GM23338 (cell line): ENCODE data around the gene DCAF5. TPM values are rescaled to one million over a fixed set of nuclear protein-coding genes. Genes with fewer than 3 reads are reported as not detected.

ENCODE experiments used
- ATAC-seq: fragments of 200-7000 bp; cut with Tn5 transposase; 3 replicates; pipeline ENCODE4 v1.9.1; 2020
- DNase-seq: peaks from one replicate; pipeline ENCODE4 v3.0.0-alpha.2; 2015; ENCODE audit warnings: low spot score
- H2AFZ ChIP-seq: fragments of 200-600 bp; sonication (generic); 2 replicates; pipeline ENCODE4 v1.8.0; 2016; ENCODE audit warnings: antibody characterized with exemption, mild to moderate bottlenecking, moderate library complexity
- H3F3A ChIP-seq: fragments of 200-600 bp; sonication (generic); replicated peaks from 2 replicates; pipeline ENCODE4 v1.8.0; 2017; ENCODE audit warnings: antibody characterized with exemption, mixed run types, low read depth
- H3K27ac ChIP-seq: fragments of 200-600 bp; sonication (generic); 2 replicates; pipeline ENCODE4 v1.6.1; 2016; ENCODE audit warnings: low read depth
- H3K27me3 ChIP-seq: fragments of 200-600 bp; sonication (generic); 2 replicates; pipeline ENCODE4 v1.8.0; 2016; ENCODE audit warnings: mild to moderate bottlenecking, mixed run types, moderate library complexity; ENCODE audit not compliant: insufficient read depth
- H3K36me3 ChIP-seq: fragments of 200-600 bp; sonication (generic); 2 replicates; pipeline ENCODE4 v1.8.0; 2016; ENCODE audit warnings: mild to moderate bottlenecking; ENCODE audit not compliant: insufficient read depth
- H3K4me1 ChIP-seq: fragments of 200-600 bp; sonication (generic); 2 replicates; pipeline ENCODE4 v1.8.0; 2016; ENCODE audit warnings: mild to moderate bottlenecking, moderate library complexity; ENCODE audit not compliant: insufficient read depth
- H3K4me2 ChIP-seq: fragments of 200-600 bp; sonication (generic); 2 replicates; pipeline ENCODE4 v1.7.1; 2017; ENCODE audit warnings: mixed run types
- H3K4me3 ChIP-seq: fragments of 200-600 bp; sonication (generic); 2 replicates; pipeline ENCODE4 v1.6.1; 2016; ENCODE audit warnings: mixed run types
- H3K79me2 ChIP-seq: fragments of 200-600 bp; sonication (generic); replicated peaks from 2 replicates; pipeline ENCODE4 v1.8.0; 2017; ENCODE audit warnings: mild to moderate bottlenecking; ENCODE audit not compliant: insufficient read depth
- H3K9me2 ChIP-seq: fragments of 200-600 bp; sonication (generic); 2 replicates; pipeline ENCODE4 v1.8.0; 2017; ENCODE audit not compliant: insufficient read depth
- H4K20me1 ChIP-seq: fragments of 200-600 bp; sonication (generic); replicated peaks from 2 replicates; pipeline ENCODE4 v1.8.0; 2017; ENCODE audit warnings: mild to moderate bottlenecking; ENCODE audit not compliant: insufficient read depth
- H3K27ac Mint-ChIP-seq: 2 replicates; pipeline ENCODE4 v1.8.0; 2020; ENCODE audit warnings: inconsistent platforms, mild to moderate bottlenecking, moderate library complexity, mixed read lengths
- H3K27me3 Mint-ChIP-seq: 3 replicates; pipeline ENCODE4 v1.8.0; 2022; ENCODE audit warnings: low read depth, mild to moderate bottlenecking, moderate library complexity, mixed read lengths, inconsistent platforms; ENCODE audit not compliant: insufficient read depth, poor library complexity
- H3K36me3 Mint-ChIP-seq: 3 replicates; pipeline ENCODE4 v1.8.0; 2021; ENCODE audit warnings: low read depth, mild to moderate bottlenecking, inconsistent platforms, moderate library complexity, mixed read lengths
- H3K4me1 Mint-ChIP-seq: 3 replicates; pipeline ENCODE4 v1.8.0; 2020; ENCODE audit warnings: mild to moderate bottlenecking, inconsistent platforms, mixed read lengths
- H3K4me3 Mint-ChIP-seq: 3 replicates; pipeline ENCODE4 v1.8.0; 2021; ENCODE audit warnings: moderate library complexity, mild to moderate bottlenecking, inconsistent platforms, mixed read lengths
- H3K9me3 Mint-ChIP-seq: 3 replicates; pipeline ENCODE4 v1.8.0; 2020; ENCODE audit warnings: moderate library complexity, mild to moderate bottlenecking, inconsistent platforms, mixed read lengths
- CREB1 ChIP-seq: fragments of 250-450 bp; sonication (Bioruptor Pico); IDR thresholded peaks from 2 replicates; pipeline ENCODE4 v1.5.0; 2020; ENCODE audit warnings: low read depth, mild to moderate bottlenecking, moderate library complexity
- EZH2 ChIP-seq: fragments of 200-600 bp; sonication (generic); IDR thresholded peaks from one replicate; pipeline ENCODE4 v1.8.0; 2017; ENCODE audit warnings: antibody characterized with exemption, mild to moderate bottlenecking, low read depth; ENCODE audit not compliant: unreplicated experiment
- EZH2phosphoT487 ChIP-seq: fragments of 200-600 bp; sonication (generic); IDR thresholded peaks from one replicate; pipeline ENCODE4 v1.8.1; 2018; ENCODE audit warnings: antibody characterized with exemption; ENCODE audit not compliant: unreplicated experiment
- JUNB ChIP-seq: IDR thresholded peaks from one replicate; pipeline ENCODE4 v1.6.1; 2016; ENCODE audit warnings: antibody characterized with exemption; ENCODE audit not compliant: unreplicated experiment
- NANOG ChIP-seq: IDR thresholded peaks from 2 replicates; pipeline ENCODE4 v1.6.1; 2016; ENCODE audit warnings: antibody characterized with exemption, borderline replicate concordance
- POLR2AphosphoS5 ChIP-seq: IDR thresholded peaks from 2 replicates; pipeline ENCODE4 v1.6.1; 2016; ENCODE audit warnings: antibody characterized with exemption, low read depth
- STAT1 ChIP-seq: IDR thresholded peaks from one replicate; pipeline ENCODE4 v1.6.1; 2016; ENCODE audit warnings: antibody characterized with exemption; ENCODE audit not compliant: unreplicated experiment
- ZNF114 ChIP-seq: fragments of 250-450 bp; sonication (Bioruptor Pico); IDR thresholded peaks from 2 replicates; pipeline ENCODE4 v1.5.0; 2020; ENCODE audit warnings: mild to moderate bottlenecking, moderate library complexity
- ZNF331 ChIP-seq: fragments of 250-450 bp; sonication (Bioruptor Pico); IDR thresholded peaks from 2 replicates; pipeline ENCODE4 v1.5.0; 2020; ENCODE audit warnings: low read depth, mild to moderate bottlenecking, moderate library complexity
- polyA plus RNA-seq: library from polyadenylated mRNA; unstranded; fragments of >200 nt; fragmentation: Nextera tagmentation; extraction: Ambion mirVana; gene quantifications from 2 replicates; pipeline ENCODE4 v1.2.1, GENCODE V29; 2016
- total RNA-seq: library from RNA; depleted of rRNA; stranded (reverse); fragments of >200 nt; shearing (Covaris generic); gene quantifications from 2 replicates; pipeline ENCODE4 v1.2.3, GENCODE V29; 2014
- TF ChIP-seq, protein P1 (sequence below): IDR thresholded peaks from 2 replicates; pipeline ENCODE4 v1.6.1; 2016; ENCODE audit warnings: antibody characterized with exemption
- TF ChIP-seq, protein P2 (sequence below): IDR thresholded peaks from one replicate; pipeline ENCODE4 v1.6.1; 2018; ENCODE audit warnings: antibody characterized with exemption; ENCODE audit not compliant: unreplicated experiment
- TF ChIP-seq, protein P3 (sequence below), 2 experiments: fragments of 200-600 bp in 1 of 2; sonication (generic) in 1 of 2; conservative IDR thresholded peaks; 2 replicates each; pipeline versions ENCODE4 v1.5.1 to v1.6.1; 2016 to 2017; ENCODE audit warnings: antibody characterized with exemption in 2 of 2, low read depth in 2 of 2, mild to moderate bottlenecking in 2 of 2, moderate library complexity in 1 of 2
- TF ChIP-seq, protein P4 (sequence below): fragments of 250-450 bp; sonication (Bioruptor Pico); IDR thresholded peaks from 2 replicates; pipeline ENCODE4 v1.5.0; 2020; ENCODE audit warnings: mild to moderate bottlenecking, moderate library complexity

The DCAF5 gene
- total and polyA plus RNA-seq, 2 experiments from 2014 or later = 14.0 to 15.2 TPM

DNA sequence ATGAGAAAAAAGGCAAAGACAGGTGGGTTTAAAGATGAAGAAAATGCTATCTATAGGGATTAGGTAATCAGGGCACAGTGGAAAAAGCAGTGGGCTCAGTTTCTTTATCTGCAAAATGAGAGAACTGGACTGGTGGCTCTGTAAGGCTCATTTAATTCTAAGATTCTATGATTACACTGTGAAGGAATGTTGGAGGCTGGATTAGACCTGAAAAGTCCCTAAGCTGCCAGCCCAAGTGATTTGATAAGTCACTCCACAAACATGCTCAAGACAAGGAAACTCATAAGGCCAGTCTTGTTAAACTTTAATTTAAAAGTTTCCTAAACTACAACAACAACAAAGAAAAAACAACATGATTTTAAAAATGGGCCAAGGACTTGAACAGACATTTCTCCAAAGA is 75.1 kb downstream of the DCAF5 start:
- Histone ChIP-seq H3K27me3 (no peaks in the 10 kb centered on the region), H3K27ac (no peak overlapping the region), H3F3A (no peaks in the 10 kb centered on the region; the same call in 1 of the 2 replicates), H3K4me2 (no peak overlapping the region), H3K4me3 (no peak overlapping the region), H3K79me2 (no peaks in the 10 kb centered on the region), H3K9me2 (no peaks in the 10 kb centered on the region), H3K36me3 (no peaks in the 10 kb centered on the region), H3K4me1 (peaks cover 24% of the 10 kb centered on the region), H2AFZ (no peak overlapping the region), H4K20me1 (no peaks in the 10 kb centered on the region)
- DNase-seq (no peak), ATAC-seq (no peak)
- TF ChIP-seq ZNF114 (no peak), STAT1 (no peak), EZH2 (no peak), POLR2AphosphoS5 (no peak), NANOG (no peak), ZNF331 (no peak), EZH2phosphoT487 (no peak), JUNB (no peak), CREB1 (CRISPR knock-in tag) (no peak)
- TF ChIP-seq, protein P1, sequence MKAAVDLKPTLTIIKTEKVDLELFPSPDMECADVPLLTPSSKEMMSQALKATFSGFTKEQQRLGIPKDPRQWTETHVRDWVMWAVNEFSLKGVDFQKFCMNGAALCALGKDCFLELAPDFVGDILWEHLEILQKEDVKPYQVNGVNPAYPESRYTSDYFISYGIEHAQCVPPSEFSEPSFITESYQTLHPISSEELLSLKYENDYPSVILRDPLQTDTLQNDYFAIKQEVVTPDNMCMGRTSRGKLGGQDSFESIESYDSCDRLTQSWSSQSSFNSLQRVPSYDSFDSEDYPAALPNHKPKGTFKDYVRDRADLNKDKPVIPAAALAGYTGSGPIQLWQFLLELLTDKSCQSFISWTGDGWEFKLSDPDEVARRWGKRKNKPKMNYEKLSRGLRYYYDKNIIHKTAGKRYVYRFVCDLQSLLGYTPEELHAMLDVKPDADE = no peak
- TF ChIP-seq, protein P2, sequence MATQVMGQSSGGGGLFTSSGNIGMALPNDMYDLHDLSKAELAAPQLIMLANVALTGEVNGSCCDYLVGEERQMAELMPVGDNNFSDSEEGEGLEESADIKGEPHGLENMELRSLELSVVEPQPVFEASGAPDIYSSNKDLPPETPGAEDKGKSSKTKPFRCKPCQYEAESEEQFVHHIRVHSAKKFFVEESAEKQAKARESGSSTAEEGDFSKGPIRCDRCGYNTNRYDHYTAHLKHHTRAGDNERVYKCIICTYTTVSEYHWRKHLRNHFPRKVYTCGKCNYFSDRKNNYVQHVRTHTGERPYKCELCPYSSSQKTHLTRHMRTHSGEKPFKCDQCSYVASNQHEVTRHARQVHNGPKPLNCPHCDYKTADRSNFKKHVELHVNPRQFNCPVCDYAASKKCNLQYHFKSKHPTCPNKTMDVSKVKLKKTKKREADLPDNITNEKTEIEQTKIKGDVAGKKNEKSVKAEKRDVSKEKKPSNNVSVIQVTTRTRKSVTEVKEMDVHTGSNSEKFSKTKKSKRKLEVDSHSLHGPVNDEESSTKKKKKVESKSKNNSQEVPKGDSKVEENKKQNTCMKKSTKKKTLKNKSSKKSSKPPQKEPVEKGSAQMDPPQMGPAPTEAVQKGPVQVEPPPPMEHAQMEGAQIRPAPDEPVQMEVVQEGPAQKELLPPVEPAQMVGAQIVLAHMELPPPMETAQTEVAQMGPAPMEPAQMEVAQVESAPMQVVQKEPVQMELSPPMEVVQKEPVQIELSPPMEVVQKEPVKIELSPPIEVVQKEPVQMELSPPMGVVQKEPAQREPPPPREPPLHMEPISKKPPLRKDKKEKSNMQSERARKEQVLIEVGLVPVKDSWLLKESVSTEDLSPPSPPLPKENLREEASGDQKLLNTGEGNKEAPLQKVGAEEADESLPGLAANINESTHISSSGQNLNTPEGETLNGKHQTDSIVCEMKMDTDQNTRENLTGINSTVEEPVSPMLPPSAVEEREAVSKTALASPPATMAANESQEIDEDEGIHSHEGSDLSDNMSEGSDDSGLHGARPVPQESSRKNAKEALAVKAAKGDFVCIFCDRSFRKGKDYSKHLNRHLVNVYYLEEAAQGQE = no peak
- TF ChIP-seq, protein P3, sequence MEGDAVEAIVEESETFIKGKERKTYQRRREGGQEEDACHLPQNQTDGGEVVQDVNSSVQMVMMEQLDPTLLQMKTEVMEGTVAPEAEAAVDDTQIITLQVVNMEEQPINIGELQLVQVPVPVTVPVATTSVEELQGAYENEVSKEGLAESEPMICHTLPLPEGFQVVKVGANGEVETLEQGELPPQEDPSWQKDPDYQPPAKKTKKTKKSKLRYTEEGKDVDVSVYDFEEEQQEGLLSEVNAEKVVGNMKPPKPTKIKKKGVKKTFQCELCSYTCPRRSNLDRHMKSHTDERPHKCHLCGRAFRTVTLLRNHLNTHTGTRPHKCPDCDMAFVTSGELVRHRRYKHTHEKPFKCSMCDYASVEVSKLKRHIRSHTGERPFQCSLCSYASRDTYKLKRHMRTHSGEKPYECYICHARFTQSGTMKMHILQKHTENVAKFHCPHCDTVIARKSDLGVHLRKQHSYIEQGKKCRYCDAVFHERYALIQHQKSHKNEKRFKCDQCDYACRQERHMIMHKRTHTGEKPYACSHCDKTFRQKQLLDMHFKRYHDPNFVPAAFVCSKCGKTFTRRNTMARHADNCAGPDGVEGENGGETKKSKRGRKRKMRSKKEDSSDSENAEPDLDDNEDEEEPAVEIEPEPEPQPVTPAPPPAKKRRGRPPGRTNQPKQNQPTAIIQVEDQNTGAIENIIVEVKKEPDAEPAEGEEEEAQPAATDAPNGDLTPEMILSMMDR (conservative IDR thresholded peaks at IDR 0.05; ENCODE audit: low read depth in 2 of 2) = no peak
- TF ChIP-seq, protein P4, sequence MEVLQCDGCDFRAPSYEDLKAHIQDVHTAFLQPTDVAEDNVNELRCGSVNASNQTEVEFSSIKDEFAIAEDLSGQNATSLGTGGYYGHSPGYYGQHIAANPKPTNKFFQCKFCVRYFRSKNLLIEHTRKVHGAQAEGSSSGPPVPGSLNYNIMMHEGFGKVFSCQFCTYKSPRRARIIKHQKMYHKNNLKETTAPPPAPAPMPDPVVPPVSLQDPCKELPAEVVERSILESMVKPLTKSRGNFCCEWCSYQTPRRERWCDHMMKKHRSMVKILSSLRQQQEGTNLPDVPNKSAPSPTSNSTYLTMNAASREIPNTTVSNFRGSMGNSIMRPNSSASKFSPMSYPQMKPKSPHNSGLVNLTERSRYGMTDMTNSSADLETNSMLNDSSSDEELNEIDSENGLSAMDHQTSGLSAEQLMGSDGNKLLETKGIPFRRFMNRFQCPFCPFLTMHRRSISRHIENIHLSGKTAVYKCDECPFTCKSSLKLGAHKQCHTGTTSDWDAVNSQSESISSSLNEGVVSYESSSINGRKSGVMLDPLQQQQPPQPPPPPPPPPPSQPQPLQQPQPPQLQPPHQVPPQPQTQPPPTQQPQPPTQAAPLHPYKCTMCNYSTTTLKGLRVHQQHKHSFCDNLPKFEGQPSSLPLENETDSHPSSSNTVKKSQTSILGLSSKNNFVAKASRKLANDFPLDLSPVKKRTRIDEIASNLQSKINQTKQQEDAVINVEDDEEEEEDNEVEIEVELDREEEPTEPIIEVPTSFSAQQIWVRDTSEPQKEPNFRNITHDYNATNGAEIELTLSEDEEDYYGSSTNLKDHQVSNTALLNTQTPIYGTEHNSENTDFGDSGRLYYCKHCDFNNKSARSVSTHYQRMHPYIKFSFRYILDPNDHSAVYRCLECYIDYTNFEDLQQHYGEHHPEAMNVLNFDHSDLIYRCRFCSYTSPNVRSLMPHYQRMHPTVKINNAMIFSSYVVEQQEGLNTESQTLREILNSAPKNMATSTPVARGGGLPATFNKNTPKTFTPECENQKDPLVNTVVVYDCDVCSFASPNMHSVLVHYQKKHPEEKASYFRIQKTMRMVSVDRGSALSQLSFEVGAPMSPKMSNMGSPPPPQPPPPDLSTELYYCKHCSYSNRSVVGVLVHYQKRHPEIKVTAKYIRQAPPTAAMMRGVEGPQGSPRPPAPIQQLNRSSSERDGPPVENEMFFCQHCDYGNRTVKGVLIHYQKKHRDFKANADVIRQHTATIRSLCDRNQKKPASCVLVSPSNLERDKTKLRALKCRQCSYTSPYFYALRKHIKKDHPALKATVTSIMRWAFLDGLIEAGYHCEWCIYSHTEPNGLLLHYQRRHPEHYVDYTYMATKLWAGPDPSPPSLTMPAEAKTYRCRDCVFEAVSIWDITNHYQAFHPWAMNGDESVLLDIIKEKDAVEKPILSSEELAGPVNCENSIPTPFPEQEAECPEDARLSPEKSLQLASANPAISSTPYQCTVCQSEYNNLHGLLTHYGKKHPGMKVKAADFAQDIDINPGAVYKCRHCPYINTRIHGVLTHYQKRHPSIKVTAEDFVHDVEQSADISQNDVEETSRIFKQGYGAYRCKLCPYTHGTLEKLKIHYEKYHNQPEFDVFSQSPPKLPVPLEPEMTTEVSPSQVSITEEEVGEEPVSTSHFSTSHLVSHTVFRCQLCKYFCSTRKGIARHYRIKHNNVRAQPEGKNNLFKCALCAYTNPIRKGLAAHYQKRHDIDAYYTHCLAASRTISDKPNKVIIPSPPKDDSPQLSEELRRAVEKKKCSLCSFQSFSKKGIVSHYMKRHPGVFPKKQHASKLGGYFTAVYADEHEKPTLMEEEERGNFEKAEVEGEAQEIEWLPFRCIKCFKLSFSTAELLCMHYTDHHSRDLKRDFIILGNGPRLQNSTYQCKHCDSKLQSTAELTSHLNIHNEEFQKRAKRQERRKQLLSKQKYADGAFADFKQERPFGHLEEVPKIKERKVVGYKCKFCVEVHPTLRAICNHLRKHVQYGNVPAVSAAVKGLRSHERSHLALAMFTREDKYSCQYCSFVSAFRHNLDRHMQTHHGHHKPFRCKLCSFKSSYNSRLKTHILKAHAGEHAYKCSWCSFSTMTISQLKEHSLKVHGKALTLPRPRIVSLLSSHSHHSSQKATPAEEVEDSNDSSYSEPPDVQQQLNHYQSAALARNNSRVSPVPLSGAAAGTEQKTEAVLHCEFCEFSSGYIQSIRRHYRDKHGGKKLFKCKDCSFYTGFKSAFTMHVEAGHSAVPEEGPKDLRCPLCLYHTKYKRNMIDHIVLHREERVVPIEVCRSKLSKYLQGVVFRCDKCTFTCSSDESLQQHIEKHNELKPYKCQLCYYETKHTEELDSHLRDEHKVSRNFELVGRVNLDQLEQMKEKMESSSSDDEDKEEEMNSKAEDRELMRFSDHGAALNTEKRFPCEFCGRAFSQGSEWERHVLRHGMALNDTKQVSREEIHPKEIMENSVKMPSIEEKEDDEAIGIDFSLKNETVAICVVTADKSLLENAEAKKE = no peak
- Mint-ChIP-seq H3K27ac (no peak overlapping the region), H3K4me1 (peaks cover 13% of the 10 kb centered on the region), H3K9me3 (no peaks in the 10 kb centered on the region), H3K4me3 (no peak overlapping the region), H3K27me3 (peaks cover 2% of the 10 kb centered on the region), H3K36me3 (peaks cover 10% of the 10 kb centered on the region)
